GM12801 (cell line): Measurements from ENCODE around the gene ELAVL2.

Experiments
- CTCF ChIP-seq: IDR thresholded peaks from one replicate; pipeline ENCODE4 v1.5.1; 2011; ENCODE audit warnings: control low read depth; ENCODE audit not compliant: insufficient read length; ENCODE audit errors: extremely low read depth

The ELAVL2 gene

GRCh38 chr9:23651051-23651450 lies 175.0 kb downstream of the ELAVL2 start:
- TF ChIP-seq CTCF: no peak

GRCh38 chr9:23648651-23649050 lies 177.4 kb downstream of the ELAVL2 start:
- no peak for TF ChIP-seq CTCF

- TF ChIP-seq CTCF: no peak
These were observed 181.1 kb downstream of the ELAVL2 start for GRCh38 chr9:23644896-23645295.

- TF ChIP-seq CTCF: no peak
These were observed 181.7 kb downstream of the ELAVL2 start for GRCh38 chr9:23644326-23644725.

- TF ChIP-seq CTCF: no peak
These were observed 182.3 kb downstream of the ELAVL2 start for GRCh38 chr9:23643656-23644258.
